AML-193 (cell line): ENCODE measurements around the gene SPTBN4.
A peak's percentile ranks its signal among the peaks of the same experiment; 100 is the strongest.
"Not testable (repeated sequence)": the region's sequence is repeated elsewhere in the genome, so short reads cannot be mapped to it uniquely, and the experiment has no call there.

ENCODE experiments used
- DNase-seq, 2 experiments: peaks; one replicate each; lab custom pipeline; 2025; lab: John Stamatoyannopoulos, UW

SPTBN4 gene

DNA sequence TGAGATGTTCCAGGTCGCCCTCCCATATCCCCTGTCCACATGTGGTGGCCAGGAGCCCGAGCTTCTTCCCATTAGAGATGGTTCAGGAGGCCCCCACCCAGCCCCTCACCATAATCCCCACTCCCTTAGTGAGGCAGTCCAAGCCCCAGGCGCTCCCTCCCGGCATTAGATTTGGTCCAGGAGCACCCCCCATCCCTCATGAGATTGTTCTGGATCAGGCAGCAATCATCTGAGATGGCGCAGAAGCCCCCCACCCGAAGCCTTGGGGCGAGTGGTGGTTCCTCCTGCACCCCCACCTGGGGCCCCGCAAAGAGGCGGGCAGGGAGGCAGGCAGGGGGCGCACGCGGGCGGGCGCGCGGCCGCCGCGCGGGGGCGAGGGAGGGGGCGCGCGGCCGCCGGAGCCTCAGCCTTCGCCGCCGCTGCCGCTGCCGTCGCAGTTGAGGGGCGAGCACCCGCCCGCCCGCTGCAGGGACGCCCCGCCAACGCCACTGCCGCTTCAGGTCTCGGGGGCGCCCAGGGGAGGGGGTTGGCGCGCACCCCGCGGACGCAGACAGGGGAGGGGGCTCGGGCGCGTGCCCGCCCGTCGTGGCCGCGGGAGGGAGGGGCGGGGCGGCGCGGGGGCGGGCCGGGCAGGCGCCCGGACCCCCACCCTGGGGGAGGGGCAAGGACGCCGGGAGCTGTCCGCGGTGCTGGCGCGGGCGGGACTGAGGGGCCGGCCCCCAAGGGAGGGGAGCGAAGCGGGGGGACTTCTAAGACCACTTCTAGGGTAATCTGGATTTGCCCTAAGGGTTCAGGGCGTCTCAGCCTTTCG, 63.5 kb downstream of the SPTBN4 start:
- DNase-seq: no peak

DNA sequence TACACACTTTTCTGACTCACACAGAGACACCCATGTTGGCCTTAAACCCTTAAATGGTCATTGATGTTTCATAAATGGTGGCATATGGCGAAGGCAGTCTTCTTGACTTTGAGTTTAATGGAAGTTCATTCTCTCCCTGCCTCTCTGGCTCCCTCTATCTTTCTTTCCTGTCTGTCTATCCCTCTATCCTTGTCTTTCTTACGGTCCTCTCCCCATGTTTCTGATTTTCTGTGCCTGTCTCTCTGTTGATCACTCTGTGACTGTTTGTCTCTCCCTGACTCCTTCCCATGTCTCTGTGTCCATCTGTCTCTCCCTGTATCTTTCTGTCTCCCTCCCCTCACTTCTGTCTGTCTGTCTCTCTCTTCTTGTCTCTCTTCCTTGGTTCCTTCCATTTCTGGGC, 66.7 kb downstream of the SPTBN4 start:
- no peak for DNase-seq

DNA sequence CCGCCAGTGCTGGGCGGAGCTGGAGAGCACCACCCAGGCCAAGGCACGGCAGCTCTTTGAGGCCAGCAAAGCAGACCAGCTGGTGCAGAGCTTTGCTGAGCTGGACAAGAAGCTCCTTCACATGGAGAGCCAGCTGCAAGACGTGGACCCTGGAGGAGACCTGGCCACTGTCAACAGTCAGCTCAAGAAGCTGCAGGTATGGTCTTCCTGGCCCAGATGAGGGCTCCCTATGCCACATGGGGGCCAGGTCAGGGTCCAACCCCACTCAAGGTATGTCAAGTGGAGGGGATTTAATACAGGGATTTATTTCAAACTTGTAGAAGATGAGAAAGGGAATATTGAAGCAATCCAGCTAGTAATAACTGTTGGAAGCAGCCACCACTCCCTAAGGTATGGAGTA, 67.3 kb downstream of the SPTBN4 start:
- no peak for DNase-seq

DNA sequence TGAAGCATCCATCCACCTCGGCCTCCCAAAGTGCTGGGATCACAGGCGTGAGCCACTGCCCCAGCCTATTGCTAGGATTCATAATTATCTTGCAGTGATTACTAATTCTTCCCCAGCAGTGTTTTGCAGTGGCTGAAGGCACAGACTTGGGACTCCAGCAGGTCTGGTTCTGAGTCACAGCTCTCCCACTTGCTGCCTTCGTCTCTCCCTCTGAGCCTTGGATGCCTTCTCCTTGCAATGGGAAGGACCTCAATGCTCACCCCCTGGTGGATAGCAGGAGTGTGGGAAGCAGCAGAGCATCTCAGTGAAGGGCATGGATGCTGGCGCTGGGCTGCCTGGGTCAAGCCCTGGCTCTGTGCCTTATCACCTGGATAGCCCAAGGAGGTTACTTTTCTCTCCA, 72.3 kb downstream of the SPTBN4 start:
- DNase-seq: no peak

DNA sequence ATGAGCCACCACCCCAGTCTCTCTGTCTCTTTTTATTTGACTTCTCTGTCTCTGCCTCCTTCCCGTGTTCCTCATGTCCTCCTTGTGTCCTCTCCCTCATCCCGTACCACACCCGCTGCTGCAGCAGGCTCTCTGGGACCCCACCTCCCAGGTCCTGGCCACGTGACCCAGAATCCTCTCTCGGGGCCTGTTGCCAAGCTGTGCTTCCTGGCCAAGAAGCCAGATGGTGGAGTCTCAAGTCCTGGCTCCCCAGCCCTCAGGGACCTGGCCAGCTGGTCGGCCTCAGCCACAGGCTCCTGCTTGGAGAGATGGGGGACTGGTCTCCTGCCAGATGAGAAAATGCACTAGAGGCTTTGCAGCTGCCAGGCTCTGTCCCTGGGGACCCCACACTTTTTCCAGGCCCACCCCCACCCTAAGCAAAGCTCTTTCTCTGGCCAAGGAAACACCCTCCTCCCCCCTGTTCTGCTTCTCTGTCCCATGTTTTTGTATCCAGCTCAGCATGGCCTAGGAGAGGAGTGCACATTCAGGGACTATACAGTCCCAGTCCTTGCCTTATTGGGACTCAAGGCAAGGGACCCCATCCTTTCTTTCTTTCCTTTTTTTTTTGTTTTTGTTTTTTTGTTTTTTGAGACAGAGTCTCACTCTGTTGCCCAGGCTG, 75.5 kb downstream of the SPTBN4 start:
- DNase-seq: no peak

DNA sequence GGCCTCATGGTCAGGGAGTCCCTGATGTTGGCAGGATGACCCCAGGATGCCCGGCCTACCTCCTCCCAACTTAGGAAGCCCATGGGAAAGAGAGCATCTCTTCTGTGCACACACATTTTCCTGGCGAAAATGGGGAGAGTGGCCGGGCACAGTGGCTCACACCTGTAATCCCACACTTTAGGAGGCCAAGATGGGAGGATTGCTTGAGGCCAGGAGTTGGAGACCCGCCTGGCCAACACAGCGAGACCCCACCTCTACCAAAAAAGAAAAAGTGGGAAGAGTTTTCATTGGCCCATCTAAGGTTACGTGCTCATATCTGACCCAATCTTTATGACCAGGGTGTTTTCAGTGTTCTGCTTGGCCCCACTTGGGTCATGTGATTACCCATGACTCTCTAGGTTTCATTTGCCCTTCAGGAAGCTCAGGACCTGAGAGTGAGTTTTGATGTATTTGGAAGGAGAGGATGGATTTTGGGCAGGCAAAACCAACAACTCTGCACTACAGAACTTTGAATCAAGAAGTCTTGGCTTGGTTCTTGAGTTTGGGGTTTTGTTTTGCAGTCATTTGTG, 76.3 kb downstream of the SPTBN4 start:
- no peak for DNase-seq

DNA sequence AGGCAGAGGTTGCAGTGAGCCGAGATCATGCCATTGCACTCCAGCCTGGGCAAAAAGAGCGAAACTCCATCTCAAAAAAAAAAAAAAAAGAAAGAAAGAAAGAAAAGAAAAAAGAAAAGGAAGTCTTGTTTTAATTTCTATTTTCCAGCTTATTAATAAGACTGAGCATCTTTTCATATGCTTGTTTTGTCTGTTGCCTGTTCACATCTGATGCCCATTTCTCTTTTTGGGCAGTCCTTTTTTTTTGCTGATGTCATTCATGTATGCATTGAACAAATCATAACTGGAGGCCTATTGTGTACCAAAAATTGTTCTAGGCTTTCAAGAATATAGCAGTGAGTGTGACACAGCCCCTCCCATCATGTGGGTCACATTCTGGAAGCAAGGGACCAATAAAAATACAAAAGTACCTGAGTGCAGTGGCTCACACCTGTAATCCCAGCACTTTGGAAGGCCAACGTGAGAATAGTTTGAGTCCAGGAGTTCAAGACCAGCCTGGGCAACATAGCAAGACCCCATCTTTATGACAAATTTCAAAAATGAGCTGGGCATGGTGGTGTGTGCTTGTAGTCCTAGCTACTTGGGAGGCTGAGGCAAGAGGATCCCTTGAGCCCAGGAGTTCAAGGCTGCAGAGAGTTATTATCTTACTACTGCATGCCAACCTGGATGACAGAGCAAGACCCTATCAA, 79.5 kb downstream of the SPTBN4 start:
- DNase-seq: not testable (repeated sequence)

DNA sequence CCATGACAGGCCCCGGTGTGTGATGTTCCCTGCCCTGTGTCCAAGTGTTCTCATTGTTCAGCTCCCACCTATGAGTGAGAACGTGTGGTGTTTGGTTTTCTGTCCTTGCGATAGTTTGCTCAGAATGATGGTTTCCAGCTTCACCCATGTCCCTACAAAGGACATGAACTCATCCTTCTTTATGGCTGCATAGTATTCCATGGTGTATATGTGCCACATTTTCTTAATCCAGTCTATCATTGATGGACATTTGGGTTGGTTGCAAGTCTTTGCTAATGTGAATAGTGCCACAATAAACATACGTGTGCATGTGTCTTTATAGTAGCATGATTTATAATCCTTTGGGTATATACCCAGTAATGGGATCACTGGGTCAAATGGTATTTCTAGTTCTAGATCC, 80.4 kb downstream of the SPTBN4 start:
- not testable (repeated sequence) for DNase-seq

DNA sequence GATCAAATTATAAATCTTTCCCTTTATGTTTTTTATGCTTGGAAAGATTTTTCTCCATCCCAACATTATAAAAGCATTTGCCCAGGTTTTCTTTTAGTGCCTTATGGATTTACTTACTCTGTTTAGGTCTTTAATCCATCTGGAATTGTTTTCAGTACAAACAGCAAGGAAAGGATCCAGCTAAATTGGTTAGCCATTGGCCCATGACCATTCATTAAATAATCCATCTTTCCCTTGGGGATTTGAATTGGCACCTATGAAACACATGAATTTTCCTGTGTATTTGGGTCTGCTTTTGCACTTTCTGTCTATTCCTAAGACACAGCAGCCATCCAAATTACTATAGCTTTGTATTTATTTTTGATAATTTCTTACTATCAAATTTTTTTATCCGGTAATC, 81.0 kb downstream of the SPTBN4 start:
- DNase-seq: no peak

DNA sequence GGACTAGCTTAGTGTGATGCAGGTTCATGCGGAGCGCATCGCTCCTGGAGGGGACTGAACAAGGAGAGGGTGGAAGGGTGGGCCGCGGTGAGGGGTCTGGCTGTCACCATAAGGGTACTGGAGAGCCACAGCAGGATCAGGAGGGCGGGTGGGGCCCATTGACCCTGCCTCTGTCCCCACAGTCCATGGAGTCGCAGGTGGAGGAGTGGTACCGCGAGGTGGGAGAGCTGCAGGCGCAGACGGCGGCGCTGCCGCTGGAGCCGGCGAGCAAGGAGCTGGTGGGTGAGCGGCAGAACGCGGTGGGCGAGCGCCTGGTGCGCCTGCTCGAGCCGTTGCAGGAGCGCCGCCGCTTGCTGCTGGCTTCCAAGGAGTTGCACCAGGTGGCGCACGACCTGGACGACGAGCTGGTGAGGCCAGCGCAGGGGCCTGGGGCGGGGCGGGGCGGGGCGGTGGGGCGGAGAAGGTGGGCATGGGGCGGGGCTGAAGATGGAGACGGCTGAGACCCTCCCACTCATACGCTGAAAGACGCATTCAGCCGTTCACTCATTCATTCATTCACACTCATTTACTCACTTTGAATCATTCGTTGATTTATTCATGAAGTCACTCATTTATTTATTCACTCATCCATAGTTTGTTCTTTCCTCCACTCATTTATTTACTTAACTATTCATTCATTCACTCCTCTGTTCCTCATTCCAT, 82.4 kb downstream of the SPTBN4 start:
- DNase-seq: peak in 1 of 2 experiments; percentile 23

DNA sequence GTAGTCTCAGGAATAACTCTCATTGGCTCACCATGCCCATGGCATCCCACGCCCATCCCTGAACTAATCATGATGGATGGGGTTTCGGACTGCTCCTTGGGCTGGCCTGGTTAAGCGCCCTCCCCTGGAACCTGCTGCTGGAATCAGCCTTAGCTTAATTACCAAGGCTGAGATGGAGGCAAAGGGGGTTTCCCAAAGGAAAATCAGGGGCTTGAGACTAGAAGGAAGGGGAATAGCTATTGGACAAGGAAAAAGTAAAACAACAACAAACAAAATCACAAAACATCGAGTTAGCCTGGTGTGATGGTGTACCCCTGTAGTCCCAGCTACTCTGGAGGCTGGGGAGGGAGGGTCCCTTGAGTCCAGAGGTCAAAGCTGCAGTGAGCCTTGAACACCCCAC, 84.2 kb downstream of the SPTBN4 start:
- no peak for DNase-seq

DNA sequence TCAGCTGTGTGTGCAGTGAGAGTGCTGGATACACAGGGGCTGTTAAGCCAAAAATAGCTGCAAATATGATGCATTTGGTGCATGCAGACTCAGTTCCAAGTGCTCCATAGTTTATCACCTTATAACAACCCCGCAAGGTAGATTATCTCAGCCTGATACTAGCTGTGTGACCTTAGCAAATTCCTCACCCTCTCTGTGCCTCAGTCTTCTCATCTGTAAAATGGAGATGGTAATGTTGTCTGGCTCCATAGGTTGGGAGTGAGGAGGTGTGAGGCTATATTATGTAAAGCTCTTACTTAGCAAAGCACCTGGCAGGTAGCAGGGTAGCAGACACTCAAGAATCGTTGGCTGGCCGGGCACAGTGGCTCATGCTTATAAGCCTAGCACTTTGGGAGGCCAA, 86.0 kb downstream of the SPTBN4 start:
- no peak for DNase-seq

DNA sequence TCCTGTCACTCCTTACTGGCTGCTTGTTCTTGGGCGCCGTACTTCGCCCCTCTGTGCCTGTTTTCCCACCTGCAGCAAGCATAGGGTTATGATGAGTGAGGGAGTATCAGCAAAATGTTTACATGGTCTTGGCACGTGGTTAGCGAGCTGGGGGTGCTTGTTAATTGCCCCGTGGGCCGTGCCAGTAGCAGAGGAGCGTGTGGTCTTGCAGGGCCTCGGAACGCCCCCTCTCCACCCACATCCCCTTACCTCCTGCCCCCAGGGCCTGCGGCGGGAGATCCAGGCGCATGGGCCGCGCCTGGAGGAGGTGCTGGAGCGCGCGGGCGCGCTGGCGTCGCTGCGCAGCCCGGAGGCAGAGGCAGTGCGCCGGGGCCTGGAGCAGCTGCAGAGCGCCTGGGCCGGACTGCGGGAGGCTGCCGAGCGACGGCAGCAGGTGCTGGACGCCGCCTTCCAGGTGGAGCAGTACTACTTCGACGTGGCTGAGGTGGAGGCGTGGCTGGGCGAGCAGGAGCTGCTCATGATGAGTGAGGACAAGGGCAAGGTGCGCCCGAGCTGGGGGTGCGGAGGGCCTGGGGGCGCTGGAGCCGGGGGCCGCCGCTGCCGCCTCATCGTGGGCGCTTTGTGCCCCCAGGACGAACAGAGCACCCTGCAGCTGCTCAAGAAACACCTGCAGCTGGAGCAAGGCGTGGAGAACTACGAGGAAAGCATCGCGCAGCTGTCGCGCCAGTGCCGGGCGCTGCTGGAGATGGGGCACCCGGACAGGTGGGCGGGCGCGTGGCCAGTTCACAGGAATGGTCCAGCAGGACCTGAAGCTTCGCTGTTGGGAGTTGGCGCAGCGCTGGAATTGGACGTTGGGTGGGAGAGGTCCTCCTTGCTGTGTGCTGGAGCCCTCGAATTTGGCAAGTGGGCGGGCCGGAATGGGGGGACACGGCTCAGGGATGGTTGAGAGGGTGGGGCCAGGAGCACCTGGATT, 87.4 kb downstream of the SPTBN4 start:
- no peak for DNase-seq

DNA sequence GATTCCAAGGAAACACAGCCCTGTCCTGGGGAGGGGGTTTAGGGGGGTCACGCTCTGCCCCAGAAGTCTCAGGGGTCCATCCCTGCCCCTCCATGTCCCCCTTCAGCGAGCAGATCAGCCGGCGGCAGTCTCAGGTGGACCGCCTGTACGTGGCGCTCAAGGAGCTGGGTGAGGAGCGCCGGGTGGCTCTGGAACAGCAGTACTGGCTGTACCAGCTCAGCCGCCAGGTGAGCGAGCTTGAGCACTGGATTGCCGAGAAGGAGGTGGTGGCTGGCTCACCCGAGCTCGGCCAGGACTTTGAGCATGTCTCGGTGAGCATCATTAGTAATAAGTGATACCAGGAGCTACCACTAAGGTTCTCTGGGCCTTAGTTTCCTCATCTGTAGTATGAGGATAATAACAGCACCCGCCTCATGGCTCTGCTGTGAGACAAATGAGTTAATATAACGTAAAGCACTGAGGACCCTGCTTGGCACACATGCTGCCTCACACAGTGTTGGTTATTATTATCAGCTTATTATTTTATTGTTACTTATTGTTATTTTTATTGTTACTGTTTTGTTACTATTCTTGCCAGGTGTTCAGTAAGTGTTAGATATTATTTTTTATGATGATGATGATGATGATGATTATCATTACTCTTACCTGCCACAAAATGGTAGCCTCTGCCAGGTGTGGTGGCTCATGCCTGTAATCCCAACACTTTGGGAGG, 89.3 kb downstream of the SPTBN4 start:
- no peak for DNase-seq

DNA sequence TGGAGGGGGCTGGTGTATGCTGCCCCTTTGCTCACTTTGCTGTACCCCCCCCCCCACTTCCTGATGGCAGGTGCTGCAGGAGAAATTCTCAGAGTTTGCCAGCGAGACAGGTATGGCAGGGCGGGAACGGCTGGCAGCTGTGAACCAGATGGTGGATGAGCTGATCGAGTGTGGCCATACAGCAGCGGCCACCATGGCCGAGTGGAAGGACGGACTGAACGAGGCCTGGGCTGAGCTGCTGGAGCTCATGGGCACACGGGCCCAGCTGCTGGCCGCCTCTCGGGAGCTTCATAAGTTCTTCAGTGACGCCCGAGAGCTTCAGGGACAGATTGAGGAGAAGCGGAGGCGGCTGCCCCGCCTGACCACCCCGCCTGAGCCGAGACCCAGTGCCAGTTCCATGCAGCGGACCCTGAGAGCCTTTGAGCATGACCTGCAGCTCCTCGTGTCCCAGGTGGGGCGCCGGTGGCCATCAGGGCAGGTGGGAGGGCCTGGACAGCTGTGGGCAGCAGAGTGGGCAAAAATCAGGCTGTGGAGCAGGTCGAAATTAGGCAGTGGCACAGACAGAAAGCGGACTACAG, 90.2 kb downstream of the SPTBN4 start:
- DNase-seq: no peak

DNA sequence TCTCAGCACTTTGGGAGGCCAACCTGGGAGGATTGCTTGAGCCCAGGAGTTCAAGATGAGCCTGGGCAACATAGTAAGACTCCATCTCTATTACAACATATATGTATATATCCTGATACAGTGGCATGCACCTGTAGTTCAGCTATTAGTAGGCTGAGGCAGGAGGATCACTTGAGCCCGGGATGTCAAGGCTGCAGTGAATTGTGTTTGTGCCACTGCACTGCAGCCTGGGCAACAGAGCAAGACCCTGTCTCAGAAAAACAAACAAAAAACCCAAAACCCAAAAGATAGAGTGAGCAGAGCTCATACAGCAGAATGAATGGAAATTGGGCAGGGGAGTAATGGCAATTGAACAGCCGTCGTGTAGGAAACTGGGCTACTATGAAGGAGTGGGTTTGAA, 92.6 kb downstream of the SPTBN4 start:
- DNase-seq: no peak

DNA sequence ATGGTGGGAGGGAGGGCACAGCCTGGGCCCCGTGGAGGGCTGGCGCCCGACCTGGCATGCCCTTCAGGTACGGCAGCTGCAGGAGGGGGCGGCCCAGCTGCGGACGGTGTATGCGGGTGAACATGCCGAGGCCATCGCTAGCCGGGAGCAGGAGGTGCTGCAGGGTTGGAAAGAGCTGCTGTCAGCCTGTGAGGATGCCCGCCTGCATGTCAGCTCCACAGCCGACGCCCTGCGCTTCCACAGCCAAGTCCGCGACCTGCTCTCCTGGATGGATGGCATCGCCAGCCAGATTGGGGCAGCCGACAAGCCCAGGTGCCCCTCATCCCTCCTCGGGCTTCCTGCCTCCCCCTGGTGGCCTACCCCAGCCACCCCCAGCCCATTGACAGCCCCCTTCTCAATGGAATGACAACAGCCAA, 93.3 kb downstream of the SPTBN4 start:
- no peak for DNase-seq

DNA sequence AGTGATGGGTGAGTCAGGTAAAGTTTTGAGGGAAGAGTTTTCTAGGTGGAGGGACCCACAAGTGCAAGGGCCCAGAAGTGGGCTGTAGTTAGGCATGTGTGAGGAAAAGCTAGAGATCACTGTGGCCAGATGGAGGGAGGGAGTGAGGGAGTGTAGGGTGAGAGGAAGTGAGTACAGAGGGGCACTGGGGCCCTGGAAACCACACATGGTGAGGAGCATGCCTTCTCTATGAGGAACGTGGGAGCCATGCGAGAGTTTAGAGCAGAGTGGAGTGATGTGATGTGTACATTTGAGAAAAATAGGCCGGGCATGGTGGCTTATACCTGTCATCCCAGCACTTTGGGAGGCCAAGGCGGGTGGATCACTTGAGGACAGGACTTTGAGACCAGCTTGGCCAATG, 95.1 kb downstream of the SPTBN4 start:
- DNase-seq: no peak

DNA sequence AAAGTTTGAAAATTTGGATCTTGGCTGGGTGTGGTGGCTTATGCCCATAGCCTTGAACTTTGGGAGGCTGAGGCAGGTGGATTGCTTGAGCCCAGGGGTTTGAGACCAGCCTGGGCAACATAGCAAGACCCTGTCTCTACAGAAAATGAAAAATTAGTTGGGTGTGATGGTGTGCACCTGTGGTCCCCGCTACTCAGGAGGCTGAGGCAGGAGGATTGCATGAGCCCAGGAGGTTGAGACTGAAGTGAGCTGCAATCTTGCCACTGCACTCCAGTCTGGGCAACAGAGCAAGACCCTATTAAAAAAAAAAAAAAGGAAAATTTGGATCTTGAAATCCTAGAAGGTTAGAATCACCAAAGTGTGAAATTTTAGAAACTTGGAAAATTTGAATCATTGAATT, 97.7 kb downstream of the SPTBN4 start:
- not testable (repeated sequence) for DNase-seq

DNA sequence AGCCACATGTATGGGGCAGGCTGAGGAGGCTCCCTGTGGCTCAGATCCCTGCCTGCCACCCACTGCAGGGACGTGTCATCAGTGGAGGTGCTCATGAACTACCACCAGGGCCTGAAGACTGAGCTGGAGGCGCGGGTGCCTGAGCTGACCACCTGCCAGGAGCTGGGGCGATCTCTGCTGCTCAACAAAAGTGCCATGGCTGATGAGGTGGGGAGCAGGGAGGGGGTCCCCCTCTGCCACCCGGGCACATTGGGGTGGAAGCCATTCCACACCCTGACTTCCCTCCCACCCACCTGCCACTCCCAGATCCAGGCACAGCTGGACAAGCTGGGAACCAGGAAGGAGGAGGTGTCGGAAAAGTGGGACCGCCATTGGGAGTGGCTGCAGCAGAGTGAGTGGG, 98.6 kb downstream of the SPTBN4 start:
- no peak for DNase-seq
